RPMI8226 (cell line): ENCODE results near the gene ADPRM.

Experiments
- DNase-seq: peaks from one replicate; pipeline ENCODE4 v3.0.0-alpha.2; 2015

The ADPRM gene

DNA sequence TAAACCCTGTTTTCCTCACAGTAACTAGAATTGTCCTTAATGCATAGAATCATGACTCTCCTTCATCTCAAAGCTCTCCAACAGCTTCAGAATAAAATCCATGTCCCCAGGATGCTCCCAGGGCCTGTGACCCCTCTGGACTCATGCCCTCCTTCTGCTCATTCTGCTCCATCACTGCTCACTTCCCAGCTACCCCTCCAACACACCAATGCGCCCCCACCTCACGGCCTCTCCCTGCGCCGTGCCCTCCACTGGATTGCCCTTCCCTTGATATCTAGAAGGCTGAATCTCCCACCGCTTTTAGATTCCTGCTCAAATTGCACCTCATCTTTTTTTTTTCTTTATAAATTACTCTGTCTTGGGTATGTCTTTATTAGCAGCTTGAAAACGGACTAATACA is 45.0 kb downstream of the ADPRM start:
- no peak for DNase-seq

DNA sequence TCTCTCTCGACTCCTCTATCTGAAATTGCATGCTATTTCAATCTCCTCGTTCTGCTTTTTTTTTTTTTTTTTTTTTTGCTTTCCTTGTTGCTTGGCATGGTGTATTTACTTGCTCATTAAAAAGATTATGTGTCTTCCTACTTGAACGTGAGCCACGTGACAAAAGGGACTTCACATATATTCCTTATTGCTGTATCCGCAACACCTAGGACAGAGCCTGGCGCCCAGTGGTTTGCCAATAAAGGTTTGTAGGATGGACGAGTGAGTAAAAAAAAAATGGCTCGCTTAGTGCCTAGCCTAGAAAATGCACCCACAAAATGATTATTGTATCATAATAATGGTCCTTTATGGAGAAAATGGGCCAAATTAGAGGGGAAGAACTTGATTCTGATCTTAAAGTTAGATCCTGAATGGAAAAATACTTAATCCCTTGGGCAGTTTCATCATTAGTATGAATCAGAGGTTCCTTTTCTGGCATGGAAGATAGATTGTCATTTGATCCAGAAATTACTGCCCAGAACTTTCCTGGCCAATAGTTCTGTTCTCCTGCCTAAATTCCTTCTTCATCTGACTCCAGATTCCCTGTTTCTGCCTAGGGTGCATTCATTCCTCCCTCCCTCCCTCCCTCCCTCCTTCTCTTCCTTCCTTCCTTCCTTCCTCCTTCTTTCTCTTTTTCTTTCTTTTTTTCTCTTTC is 46.1 kb downstream of the ADPRM start:
- DNase-seq: no peak

GRCh38 chr17:10744501-10745000 is 47.2 kb downstream of the ADPRM start:
- DNase-seq: no peak

DNA sequence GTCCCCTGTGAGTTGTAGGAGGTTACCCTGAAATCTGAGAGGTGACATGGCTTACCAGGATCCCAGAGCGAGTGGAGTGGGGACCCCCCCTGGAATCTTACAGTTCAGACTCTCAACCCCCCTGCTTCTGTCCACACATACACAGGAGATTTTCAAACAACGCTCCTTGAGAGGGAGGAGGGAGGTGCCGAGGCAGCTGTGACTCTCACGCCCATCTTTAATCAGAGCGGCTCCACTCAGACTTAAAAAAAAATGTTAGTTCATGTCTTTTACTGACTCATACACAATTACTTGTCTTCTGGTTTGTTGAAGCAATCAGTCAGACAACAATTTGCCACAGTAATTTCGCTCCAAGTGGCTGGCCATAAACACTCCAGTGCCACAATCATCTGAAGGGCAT is 47.8 kb downstream of the ADPRM start:
- DNase-seq: no peak

GRCh38 chr17:10748531-10749181 is 51.3 kb downstream of the ADPRM start:
- DNase-seq: no peak

DNA sequence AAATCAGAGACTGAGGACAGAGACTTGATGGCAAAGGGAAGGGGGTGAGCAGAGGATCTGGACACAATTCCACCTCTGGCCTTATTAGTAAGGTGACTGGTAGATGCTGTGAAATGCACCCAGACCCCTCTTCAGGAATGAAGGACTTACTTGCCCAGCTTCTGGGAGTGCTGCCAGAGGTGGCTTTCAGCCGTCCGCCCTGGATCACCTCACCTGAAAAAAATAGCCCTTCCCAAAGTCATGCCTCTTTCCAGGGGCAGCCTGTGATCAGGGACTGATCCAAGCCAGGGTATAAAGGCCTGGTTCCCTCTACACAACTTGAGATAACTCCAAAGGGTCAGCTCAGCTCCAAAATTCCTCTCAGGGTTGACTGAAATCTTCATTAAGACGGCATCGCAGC is 52.8 kb downstream of the ADPRM start:
- DNase-seq: no peak

GRCh38 chr17:10751563-10751962 is 54.2 kb downstream of the ADPRM start:
- no peak for DNase-seq

GRCh38 chr17:10752696-10753095 is 55.3 kb downstream of the ADPRM start:
- no peak for DNase-seq

GRCh38 chr17:10754109-10754508 is 56.7 kb downstream of the ADPRM start:
- peak; percentile 56 for DNase-seq

- DNase-seq: no peak
Measured at GRCh38 chr17:10754861-10755591, 57.6 kb downstream of the ADPRM start.

GRCh38 chr17:10755592-10756127 is 58.3 kb downstream of the ADPRM start:
- DNase-seq: no peak

GRCh38 chr17:10756185-10756584 is 58.8 kb downstream of the ADPRM start:
- no peak for DNase-seq

GRCh38 chr17:10756619-10757018 is 59.2 kb downstream of the ADPRM start:
- no peak for DNase-seq

GRCh38 chr17:10757067-10757466 is 59.7 kb downstream of the ADPRM start:
- no peak for DNase-seq

GRCh38 chr17:10757647-10758046 is 60.3 kb downstream of the ADPRM start:
- no peak for DNase-seq

- no peak for DNase-seq
Measured at GRCh38 chr17:10758062-10758461, 60.7 kb downstream of the ADPRM start.
